Transverse colon (tissue), 3 donors: Measurements from ENCODE around the gene CELF4.

Source experiments
- CTCF ChIP-seq, 5 experiments: fragments of 200-600 bp in 3 of 5; fragments of 450-650 bp in 2 of 5; sonication (generic) in 3 of 5; IDR thresholded peaks; 1 replicate in 2 of 5; 2 replicates in 3 of 5; pipeline ENCODE4 v1.5.1; 2016 to 2017; ENCODE audit warnings: antibody characterized with exemption in 5 of 5, inconsistent platforms in 3 of 5, mild to moderate bottlenecking in 2 of 5, moderate library complexity in 1 of 5
- POLR2A ChIP-seq: fragments of 450-650 bp; IDR thresholded peaks from one replicate; pipeline ENCODE4 v1.6.1; 2016; ENCODE audit warnings: antibody characterized with exemption, mild to moderate bottlenecking, moderate library complexity

- no peak for TF ChIP-seq CTCF (IDR thresholded peaks at IDR 0.05)
- TF ChIP-seq POLR2A = no peak
Measured at GRCh38 chr18:37390687-37391086, 174.9 kb downstream of the CELF4 start.
